ENCODE measurements around the gene SH3TC1. TPM values are rescaled to one million over a fixed set of nuclear protein-coding genes. Genes with fewer than 3 reads are reported as not detected.

Gene SH3TC1
- total RNA-seq, 1 donor from 2014 or later, result 27.2 TPM

- no peak for DNase-seq (ENCODE audit: low read depth)
These were observed 88.5 kb downstream of the SH3TC1 start for GRCh38 chr4:8287343-8288280.

GRCh38 chr4:8289151-8289750 is 90.2 kb downstream of the SH3TC1 start:
- DNase-seq (ENCODE audit: low read depth), result no peak

GRCh38 chr4:8289956-8290700 is 91.0 kb downstream of the SH3TC1 start:
- DNase-seq (ENCODE audit: low read depth), result no peak

DNA sequence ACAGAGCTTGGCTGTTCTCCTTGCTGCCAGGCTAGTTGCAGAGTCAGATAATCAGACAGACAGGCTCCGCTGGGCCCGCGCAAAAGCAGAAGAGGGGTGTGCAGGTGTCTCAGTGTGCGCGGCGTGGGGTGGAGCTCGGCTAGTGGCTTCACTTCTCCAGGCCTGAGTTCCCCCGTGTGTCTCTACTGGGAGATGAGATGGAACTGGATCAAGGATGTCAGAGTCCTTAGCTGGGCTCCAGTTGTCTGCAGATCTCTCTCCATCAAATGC is 91.5 kb downstream of the SH3TC1 start:
- DNase-seq (ENCODE audit: low read depth), result no peak

Other genes starting within 250 kb of the SH3TC1 start
- gene ABLIM2, start 40.5 kb upstream of the SH3TC1 start, total RNA-seq, result 1.2 and 6.1 TPM in 2 replicates
- 0.05 and 0.35 TPM in 2 replicates for gene HTRA3, start 70.5 kb downstream of the SH3TC1 start, total RNA-seq
- 25.0 and 41.5 TPM in 2 replicates for gene ACOX3, start 241.4 kb downstream of the SH3TC1 start, total RNA-seq
- gene TRMT44, start 241.5 kb downstream of the SH3TC1 start, total RNA-seq, result 8.7 and 14.5 TPM in 2 replicates